HepG2 (cell line): Measurements from ENCODE around the gene NAP1L4. TPM values are rescaled to one million over a fixed set of nuclear protein-coding genes. Genes with fewer than 3 reads are reported as not detected.

ENCODE experiments used
- BORCS8-MEF2B ChIP-seq: sonication (generic); formaldehyde crosslinking; IDR thresholded peaks from 2 replicates; pipeline ENCODE4 v1.8.0; 2022; ENCODE audit warnings: mild to moderate bottlenecking, missing genetic modification reagents
- DR1 ChIP-seq: sonication (generic); formaldehyde crosslinking; IDR thresholded peaks from 2 replicates; pipeline ENCODE4 v1.8.0; 2021; ENCODE audit warnings: mild to moderate bottlenecking, missing genetic modification reagents, inconsistent platforms
- HNRNPK ChIP-seq: fragments of 200-400 bp; formaldehyde crosslinking; IDR thresholded peaks from 2 replicates; pipeline ENCODE4 v1.6.1; 2018; ENCODE audit warnings: low read length, low read depth, moderate library complexity, mild to moderate bottlenecking; ENCODE audit not compliant: poor library complexity, severe bottlenecking
- HNRNPLL ChIP-seq: fragments of 200-400 bp; formaldehyde crosslinking; IDR thresholded peaks from 2 replicates; pipeline ENCODE4 v1.6.1; 2017; ENCODE audit warnings: mild to moderate bottlenecking, low read depth, low read length; ENCODE audit not compliant: poor library complexity, severe bottlenecking
- HOXA3 ChIP-seq: sonication (generic); formaldehyde crosslinking; IDR thresholded peaks from 2 replicates; pipeline ENCODE4 v1.5.0; 2020; ENCODE audit warnings: missing genetic modification reagents
- KAT7 ChIP-seq: IDR thresholded peaks from 2 replicates; pipeline ENCODE4 v1.6.1; 2018; ENCODE audit warnings: borderline replicate concordance, missing compliant biosample characterization
- SP2 ChIP-seq: sonication (generic); formaldehyde crosslinking; IDR thresholded peaks from 2 replicates; pipeline ENCODE4 v1.5.1; 2020; ENCODE audit warnings: mild to moderate bottlenecking, missing genetic modification reagents
- TBX3 ChIP-seq: fragments of 450-650 bp; IDR thresholded peaks from 2 replicates; pipeline ENCODE4 v1.6.1; 2017; ENCODE audit warnings: antibody characterized with exemption, mild to moderate bottlenecking, inconsistent platforms, borderline replicate concordance
- ZFY ChIP-seq: sonication (generic); formaldehyde crosslinking; IDR thresholded peaks from 2 replicates; pipeline ENCODE4 v1.4.0; 2020; ENCODE audit warnings: missing genetic modification reagents
- ZNF136 ChIP-seq: sonication (generic); formaldehyde crosslinking; IDR thresholded peaks from 2 replicates; pipeline ENCODE4 v1.8.1; 2022; ENCODE audit warnings: low read depth, mild to moderate bottlenecking, moderate library complexity, missing genetic modification reagents
- ZNF350 ChIP-seq: sonication (generic); formaldehyde crosslinking; IDR thresholded peaks from 2 replicates; pipeline ENCODE4 v1.4.0; 2020; ENCODE audit warnings: mild to moderate bottlenecking, low read depth, missing genetic modification reagents, borderline replicate concordance
- ZNF891 ChIP-seq: sonication (generic); formaldehyde crosslinking; IDR thresholded peaks from 2 replicates; pipeline ENCODE4 v1.5.0; 2020; ENCODE audit warnings: mild to moderate bottlenecking, missing genetic modification reagents
- polyA plus RNA-seq, 8 experiments: library from polyadenylated mRNA; depleted of rRNA in 3 of 8; stranded (reverse) in 7 of 8; unstranded in 1 of 8; fragments of >200 nt; fragmentation: Illumina TruSeq in 4 of 8; extraction: Trizol in 4 of 8; gene quantifications; 2 replicates each; pipeline versions ENCODE4 v1.2.1 to v1.2.3, GENCODE V29; 2011 to 2016; ENCODE audit warnings: low read depth in 4 of 8, missing spikeins in 1 of 8, mixed read lengths in 1 of 8; ENCODE audit not compliant: insufficient read depth in 1 of 8
- total RNA-seq, 5 experiments: library from RNA; depleted of rRNA; stranded (reverse); fragments of >200 nt; fragmentation: Illumina TruSeq; extraction: Trizol; gene quantifications; 2 replicates each; pipeline ENCODE4 v1.2.3, GENCODE V29; 2016; ENCODE audit warnings: low read depth in 1 of 5
- TF ChIP-seq, protein P1 (sequence below): sonication (generic); formaldehyde crosslinking; IDR thresholded peaks from 2 replicates; pipeline ENCODE4 v1.5.1; 2020; ENCODE audit warnings: missing genetic modification reagents, mild to moderate bottlenecking, borderline replicate concordance
- TF ChIP-seq, protein P2 (sequence below): sonication (generic); formaldehyde crosslinking; IDR thresholded peaks from 2 replicates; pipeline ENCODE4 v1.5.0; 2020; ENCODE audit warnings: missing genetic modification reagents
- TF ChIP-seq, protein P3 (sequence below): fragments of 450-650 bp; IDR thresholded peaks from 2 replicates; pipeline ENCODE4 v1.6.1; 2016
- TF ChIP-seq, protein P4 (sequence below): sonication (generic); formaldehyde crosslinking; IDR thresholded peaks from 2 replicates; pipeline ENCODE4 v1.4.0; 2020; ENCODE audit warnings: mild to moderate bottlenecking, missing genetic modification reagents, borderline replicate concordance
- TF ChIP-seq, protein P5 (sequence below): sonication (generic); formaldehyde crosslinking; IDR thresholded peaks from 2 replicates; pipeline ENCODE4 v1.4.0; 2020; ENCODE audit warnings: missing genetic modification reagents

The NAP1L4 gene
- total and polyA plus RNA-seq, 2 of the 13 experiments (the other 11 are each of a cell fraction or from before 2014, with no cell fraction given), result 64.0 to 186 TPM

DNA sequence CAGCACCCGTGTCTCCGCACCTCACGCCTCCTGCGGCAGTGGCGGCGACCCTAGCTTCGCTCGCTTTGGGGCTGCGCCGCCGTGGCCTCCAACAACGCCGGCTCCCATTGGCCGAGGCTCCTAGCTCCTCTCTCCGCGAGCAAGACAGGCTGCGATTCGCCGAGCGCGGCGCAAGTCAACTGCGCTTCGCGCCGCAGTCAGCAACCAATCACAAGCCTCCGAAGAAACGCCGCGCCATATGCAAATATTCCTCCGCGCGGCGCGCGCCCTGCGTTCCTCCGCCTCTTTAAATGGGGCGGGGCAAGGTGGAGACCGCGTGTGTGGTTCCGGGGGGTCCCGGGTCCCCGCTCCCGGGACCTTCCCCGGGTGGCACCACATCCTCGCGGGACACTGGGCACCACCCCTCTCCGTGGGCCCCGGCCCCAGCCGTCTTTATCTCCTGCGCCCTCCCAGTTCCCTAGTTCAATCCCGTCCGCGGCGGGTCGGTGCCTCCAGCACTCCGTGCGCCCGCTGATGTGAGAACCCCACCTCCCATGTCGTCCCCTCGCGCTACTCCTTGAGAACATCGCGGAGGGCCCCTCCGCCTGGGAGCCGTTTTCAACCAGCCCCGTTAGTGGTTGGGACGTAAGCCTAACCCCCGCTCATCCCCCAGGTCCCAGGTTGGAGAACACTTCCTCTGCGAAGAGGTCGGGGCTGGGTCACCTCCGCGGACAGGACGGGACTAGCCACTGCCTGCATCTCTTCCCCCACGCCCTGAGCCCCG lies at the start of gene NAP1L4 (continued):
- TF ChIP-seq, protein P1, sequence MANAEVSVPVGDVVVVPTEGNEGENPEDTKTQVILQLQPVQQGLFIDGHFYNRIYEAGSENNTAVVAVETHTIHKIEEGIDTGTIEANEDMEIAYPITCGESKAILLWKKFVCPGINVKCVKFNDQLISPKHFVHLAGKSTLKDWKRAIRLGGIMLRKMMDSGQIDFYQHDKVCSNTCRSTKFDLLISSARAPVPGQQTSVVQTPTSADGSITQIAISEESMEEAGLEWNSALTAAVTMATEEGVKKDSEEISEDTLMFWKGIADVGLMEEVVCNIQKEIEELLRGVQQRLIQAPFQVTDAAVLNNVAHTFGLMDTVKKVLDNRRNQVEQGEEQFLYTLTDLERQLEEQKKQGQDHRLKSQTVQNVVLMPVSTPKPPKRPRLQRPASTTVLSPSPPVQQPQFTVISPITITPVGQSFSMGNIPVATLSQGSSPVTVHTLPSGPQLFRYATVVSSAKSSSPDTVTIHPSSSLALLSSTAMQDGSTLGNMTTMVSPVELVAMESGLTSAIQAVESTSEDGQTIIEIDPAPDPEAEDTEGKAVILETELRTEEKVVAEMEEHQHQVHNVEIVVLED (CRISPR knock-in tag), result peak; percentile 89
- TF ChIP-seq ZFY (CRISPR knock-in tag) (peak; percentile 86), BORCS8-MEF2B (CRISPR knock-in tag) (peak; percentile 47; the same call in 1 of the 2 replicates), ZNF891 (CRISPR knock-in tag) (peak; percentile 65; the same call in 1 of the 2 replicates), TBX3 (no peak), ZNF350 (0 out of 2 replicates have a peak, but pooled peaks have one; percentile 33), HNRNPLL (peak; percentile 95), KAT7 (CRISPR knock-in tag) (0 out of 2 replicates have a peak, but pooled peaks have one; percentile 23), HOXA3 (peak; percentile 46; the same call in 1 of the 2 replicates), ZNF136 (CRISPR knock-in tag) (no peak), DR1 (peak; percentile 41), HNRNPK (peak; percentile 22), SP2 (CRISPR knock-in tag) (peak; percentile 59)
- TF ChIP-seq, protein P2, sequence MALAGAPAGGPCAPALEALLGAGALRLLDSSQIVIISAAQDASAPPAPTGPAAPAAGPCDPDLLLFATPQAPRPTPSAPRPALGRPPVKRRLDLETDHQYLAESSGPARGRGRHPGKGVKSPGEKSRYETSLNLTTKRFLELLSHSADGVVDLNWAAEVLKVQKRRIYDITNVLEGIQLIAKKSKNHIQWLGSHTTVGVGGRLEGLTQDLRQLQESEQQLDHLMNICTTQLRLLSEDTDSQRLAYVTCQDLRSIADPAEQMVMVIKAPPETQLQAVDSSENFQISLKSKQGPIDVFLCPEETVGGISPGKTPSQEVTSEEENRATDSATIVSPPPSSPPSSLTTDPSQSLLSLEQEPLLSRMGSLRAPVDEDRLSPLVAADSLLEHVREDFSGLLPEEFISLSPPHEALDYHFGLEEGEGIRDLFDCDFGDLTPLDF (CRISPR knock-in tag), result peak; percentile 96
- TF ChIP-seq, protein P3, sequence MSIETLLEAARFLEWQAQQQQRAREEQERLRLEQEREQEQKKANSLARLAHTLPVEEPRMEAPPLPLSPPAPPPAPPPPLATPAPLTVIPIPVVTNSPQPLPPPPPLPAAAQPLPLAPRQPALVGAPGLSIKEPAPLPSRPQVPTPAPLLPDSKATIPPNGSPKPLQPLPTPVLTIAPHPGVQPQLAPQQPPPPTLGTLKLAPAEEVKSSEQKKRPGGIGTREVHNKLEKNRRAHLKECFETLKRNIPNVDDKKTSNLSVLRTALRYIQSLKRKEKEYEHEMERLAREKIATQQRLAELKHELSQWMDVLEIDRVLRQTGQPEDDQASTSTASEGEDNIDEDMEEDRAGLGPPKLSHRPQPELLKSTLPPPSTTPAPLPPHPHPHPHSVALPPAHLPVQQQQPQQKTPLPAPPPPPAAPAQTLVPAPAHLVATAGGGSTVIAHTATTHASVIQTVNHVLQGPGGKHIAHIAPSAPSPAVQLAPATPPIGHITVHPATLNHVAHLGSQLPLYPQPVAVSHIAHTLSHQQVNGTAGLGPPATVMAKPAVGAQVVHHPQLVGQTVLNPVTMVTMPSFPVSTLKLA, result peak; percentile 59
- TF ChIP-seq, protein P4, sequence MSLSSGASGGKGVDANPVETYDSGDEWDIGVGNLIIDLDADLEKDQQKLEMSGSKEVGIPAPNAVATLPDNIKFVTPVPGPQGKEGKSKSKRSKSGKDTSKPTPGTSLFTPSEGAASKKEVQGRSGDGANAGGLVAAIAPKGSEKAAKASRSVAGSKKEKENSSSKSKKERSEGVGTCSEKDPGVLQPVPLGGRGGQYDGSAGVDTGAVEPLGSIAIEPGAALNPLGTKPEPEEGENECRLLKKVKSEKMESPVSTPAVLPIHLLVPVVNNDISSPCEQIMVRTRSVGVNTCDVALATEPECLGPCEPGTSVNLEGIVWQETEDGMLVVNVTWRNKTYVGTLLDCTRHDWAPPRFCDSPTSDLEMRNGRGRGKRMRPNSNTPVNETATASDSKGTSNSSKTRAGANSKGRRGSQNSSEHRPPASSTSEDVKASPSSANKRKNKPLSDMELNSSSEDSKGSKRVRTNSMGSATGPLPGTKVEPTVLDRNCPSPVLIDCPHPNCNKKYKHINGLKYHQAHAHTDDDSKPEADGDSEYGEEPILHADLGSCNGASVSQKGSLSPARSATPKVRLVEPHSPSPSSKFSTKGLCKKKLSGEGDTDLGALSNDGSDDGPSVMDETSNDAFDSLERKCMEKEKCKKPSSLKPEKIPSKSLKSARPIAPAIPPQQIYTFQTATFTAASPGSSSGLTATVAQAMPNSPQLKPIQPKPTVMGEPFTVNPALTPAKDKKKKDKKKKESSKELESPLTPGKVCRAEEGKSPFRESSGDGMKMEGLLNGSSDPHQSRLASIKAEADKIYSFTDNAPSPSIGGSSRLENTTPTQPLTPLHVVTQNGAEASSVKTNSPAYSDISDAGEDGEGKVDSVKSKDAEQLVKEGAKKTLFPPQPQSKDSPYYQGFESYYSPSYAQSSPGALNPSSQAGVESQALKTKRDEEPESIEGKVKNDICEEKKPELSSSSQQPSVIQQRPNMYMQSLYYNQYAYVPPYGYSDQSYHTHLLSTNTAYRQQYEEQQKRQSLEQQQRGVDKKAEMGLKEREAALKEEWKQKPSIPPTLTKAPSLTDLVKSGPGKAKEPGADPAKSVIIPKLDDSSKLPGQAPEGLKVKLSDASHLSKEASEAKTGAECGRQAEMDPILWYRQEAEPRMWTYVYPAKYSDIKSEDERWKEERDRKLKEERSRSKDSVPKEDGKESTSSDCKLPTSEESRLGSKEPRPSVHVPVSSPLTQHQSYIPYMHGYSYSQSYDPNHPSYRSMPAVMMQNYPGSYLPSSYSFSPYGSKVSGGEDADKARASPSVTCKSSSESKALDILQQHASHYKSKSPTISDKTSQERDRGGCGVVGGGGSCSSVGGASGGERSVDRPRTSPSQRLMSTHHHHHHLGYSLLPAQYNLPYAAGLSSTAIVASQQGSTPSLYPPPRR (CRISPR knock-in tag), result no peak
- TF ChIP-seq, protein P5, sequence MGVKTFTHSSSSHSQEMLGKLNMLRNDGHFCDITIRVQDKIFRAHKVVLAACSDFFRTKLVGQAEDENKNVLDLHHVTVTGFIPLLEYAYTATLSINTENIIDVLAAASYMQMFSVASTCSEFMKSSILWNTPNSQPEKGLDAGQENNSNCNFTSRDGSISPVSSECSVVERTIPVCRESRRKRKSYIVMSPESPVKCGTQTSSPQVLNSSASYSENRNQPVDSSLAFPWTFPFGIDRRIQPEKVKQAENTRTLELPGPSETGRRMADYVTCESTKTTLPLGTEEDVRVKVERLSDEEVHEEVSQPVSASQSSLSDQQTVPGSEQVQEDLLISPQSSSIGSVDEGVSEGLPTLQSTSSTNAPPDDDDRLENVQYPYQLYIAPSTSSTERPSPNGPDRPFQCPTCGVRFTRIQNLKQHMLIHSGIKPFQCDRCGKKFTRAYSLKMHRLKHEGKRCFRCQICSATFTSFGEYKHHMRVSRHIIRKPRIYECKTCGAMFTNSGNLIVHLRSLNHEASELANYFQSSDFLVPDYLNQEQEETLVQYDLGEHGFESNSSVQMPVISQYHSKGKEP (CRISPR knock-in tag), result no peak
